Measurements from ENCODE around the gene MMP20. TPM values are rescaled to one million over a fixed set of nuclear protein-coding genes. Genes with fewer than 3 reads are reported as not detected.

The MMP20 gene
- polyA plus RNA-seq, 1 of the 3 experiments (the other 2 are of a cell fraction): not detected

DNA sequence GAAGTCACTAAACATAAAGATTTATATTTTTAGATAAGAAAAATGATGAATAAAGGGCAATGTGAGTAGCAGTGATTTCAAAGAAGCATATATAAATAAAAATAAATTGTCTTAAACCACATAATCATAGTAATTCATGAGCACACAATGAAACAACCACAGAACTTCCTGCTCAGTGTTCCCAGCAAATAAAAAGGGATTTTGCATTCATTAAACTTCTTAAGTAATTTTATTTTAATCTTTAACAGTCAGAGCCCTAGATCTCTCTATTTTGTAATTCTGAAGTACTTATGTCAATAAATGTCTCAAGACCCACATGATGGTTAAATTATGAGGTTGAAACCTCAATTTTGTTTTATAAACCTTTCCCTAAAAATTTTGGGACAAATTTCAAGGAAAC, 14.5 kb upstream of the MMP20 start:
- no peak for DNase-seq
- H3K27me3 ChIP-seq (ENCODE audit: insufficient read depth): no peaks in the 10 kb centered on the region
- ChIA-PET POLR2A (no interaction called here), CTCF (no interaction called here)
- peaks cover 0 to 6% of the 10 kb centered on the region in 2 experiments; a peak in 1 of 4 replicates for H3K4me1 ChIP-seq (ENCODE audit: control insufficient read depth in 1 of 2, insufficient read depth in 2 of 2, low read depth in 1 of 2, low read length in 1 of 2)
- no peaks in the 10 kb centered on the region for H3K79me2 ChIP-seq (ENCODE audit: insufficient read depth)
- H3K4me2 ChIP-seq: no peak overlapping the region
- H3K4me3 ChIP-seq (ENCODE audit: low read depth in 2 of 2, low read length in 1 of 2): no peak overlapping the region
- no peak overlapping the region for H3K27ac ChIP-seq (ENCODE audit: low read depth in 2 of 2, low read length in 1 of 2)
- H2AFZ ChIP-seq (ENCODE audit: low read depth): no peak overlapping the region
- no peaks in the 10 kb centered on the region for H4K20me1 ChIP-seq (ENCODE audit: insufficient read depth)
- H3K9me3 ChIP-seq: no peaks in the 10 kb centered on the region
- TF ChIP-seq MEF2A (IDR thresholded peaks at IDR 0.05; ENCODE audit: borderline replicate concordance, low read depth): no peak
- TF ChIP-seq YY1 (IDR thresholded peaks at IDR 0.05; ENCODE audit: low read depth): no peak
- no peak for TF ChIP-seq GABPA (IDR thresholded peaks at IDR 0.05; ENCODE audit: low read depth)
- TF ChIP-seq, protein P1, sequence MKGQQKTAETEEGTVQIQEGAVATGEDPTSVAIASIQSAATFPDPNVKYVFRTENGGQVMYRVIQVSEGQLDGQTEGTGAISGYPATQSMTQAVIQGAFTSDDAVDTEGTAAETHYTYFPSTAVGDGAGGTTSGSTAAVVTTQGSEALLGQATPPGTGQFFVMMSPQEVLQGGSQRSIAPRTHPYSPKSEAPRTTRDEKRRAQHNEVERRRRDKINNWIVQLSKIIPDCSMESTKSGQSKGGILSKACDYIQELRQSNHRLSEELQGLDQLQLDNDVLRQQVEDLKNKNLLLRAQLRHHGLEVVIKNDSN (IDR thresholded peaks at IDR 0.05; ENCODE audit: borderline replicate concordance, low read depth): no peak
- no peak for TF ChIP-seq EZH2phosphoT487 (IDR thresholded peaks at IDR 0.05; ENCODE audit: borderline replicate concordance, low read depth)
- no peak for TF ChIP-seq FOSL2 (IDR thresholded peaks at IDR 0.05; ENCODE audit: borderline replicate concordance, low read depth)
- TF ChIP-seq EP300 (IDR thresholded peaks at IDR 0.05; ENCODE audit: borderline replicate concordance in 1 of 2, low read depth in 1 of 2, low read length in 1 of 2): no peak
- no peaks in the 10 kb centered on the region for H3K9me2 ChIP-seq
- no peak overlapping the region for H3K9ac ChIP-seq
- no peaks in the 10 kb centered on the region for H3F3A ChIP-seq (replicated peaks; ENCODE audit: insufficient read depth)
- H3K36me3 ChIP-seq (replicated peaks in 1 of 2; ENCODE audit: control insufficient read depth in 1 of 2, insufficient read depth in 2 of 2, low read length in 1 of 2): no peaks in the 10 kb centered on the region

DNA sequence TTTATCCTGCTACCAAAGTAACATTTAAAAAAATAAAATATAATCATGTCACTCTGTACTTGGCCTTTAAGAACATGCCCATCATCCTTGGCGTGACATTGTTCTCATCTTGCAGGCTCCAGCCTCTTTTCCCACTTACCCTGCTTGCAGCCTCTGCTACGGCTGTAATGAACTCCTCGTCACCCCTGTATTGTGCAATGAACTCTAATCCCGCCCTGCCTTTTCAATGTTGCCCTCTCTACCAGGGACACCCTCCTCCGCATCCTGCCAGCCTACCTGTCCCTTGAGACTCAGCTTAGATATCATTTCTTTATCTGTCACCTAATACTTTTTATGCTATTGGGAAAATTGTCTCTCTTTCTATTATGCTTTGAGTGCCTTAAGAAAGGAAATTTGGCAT, 12.6 kb upstream of the MMP20 start:
- Histone ChIP-seq H3K27ac (ENCODE audit: low read depth in 2 of 2, low read length in 1 of 2) (no peak overlapping the region), H3K36me3 (replicated peaks in 1 of 2; ENCODE audit: control insufficient read depth in 1 of 2, insufficient read depth in 2 of 2, low read length in 1 of 2) (no peaks in the 10 kb centered on the region), H3K79me2 (ENCODE audit: insufficient read depth) (no peaks in the 10 kb centered on the region), H3K9me3 (no peaks in the 10 kb centered on the region), H3K27me3 (ENCODE audit: insufficient read depth) (no peaks in the 10 kb centered on the region), H3K9me2 (no peaks in the 10 kb centered on the region), H3K4me1 (ENCODE audit: control insufficient read depth in 1 of 2, insufficient read depth in 2 of 2, low read depth in 1 of 2, low read length in 1 of 2) (peaks cover 0 to 6% of the 10 kb centered on the region in 2 experiments; a peak in 1 of 4 replicates), H3K4me2 (no peak overlapping the region), H3K4me3 (ENCODE audit: low read depth in 2 of 2, low read length in 1 of 2) (no peak overlapping the region), H3K9ac (no peak overlapping the region), H4K20me1 (ENCODE audit: insufficient read depth) (no peaks in the 10 kb centered on the region), H2AFZ (ENCODE audit: low read depth) (0 out of 2 replicates have a peak overlapping the region, but pooled peaks have one; percentile 22), H3F3A (replicated peaks; ENCODE audit: insufficient read depth) (no peaks in the 10 kb centered on the region)
- DNase-seq: no peak
- TF ChIP-seq EZH2phosphoT487 (IDR thresholded peaks at IDR 0.05; ENCODE audit: borderline replicate concordance, low read depth): no peak
- TF ChIP-seq ELF1 (IDR thresholded peaks at IDR 0.05): no peak
- no peak for TF ChIP-seq JUND (IDR thresholded peaks at IDR 0.05)
- no peak for TF ChIP-seq RCOR1 (IDR thresholded peaks at IDR 0.05; ENCODE audit: low read length)
- TF ChIP-seq RAD21 (IDR thresholded peaks at IDR 0.05; ENCODE audit: low read length): no peak
- TF ChIP-seq SIN3A (IDR thresholded peaks at IDR 0.05; ENCODE audit: borderline replicate concordance, low read depth, low read length): no peak
- no peak for TF ChIP-seq NFIC (IDR thresholded peaks at IDR 0.05; ENCODE audit: borderline replicate concordance)
- TF ChIP-seq TCF12 (IDR thresholded peaks at IDR 0.05): no peak
- TF ChIP-seq, protein P2, sequence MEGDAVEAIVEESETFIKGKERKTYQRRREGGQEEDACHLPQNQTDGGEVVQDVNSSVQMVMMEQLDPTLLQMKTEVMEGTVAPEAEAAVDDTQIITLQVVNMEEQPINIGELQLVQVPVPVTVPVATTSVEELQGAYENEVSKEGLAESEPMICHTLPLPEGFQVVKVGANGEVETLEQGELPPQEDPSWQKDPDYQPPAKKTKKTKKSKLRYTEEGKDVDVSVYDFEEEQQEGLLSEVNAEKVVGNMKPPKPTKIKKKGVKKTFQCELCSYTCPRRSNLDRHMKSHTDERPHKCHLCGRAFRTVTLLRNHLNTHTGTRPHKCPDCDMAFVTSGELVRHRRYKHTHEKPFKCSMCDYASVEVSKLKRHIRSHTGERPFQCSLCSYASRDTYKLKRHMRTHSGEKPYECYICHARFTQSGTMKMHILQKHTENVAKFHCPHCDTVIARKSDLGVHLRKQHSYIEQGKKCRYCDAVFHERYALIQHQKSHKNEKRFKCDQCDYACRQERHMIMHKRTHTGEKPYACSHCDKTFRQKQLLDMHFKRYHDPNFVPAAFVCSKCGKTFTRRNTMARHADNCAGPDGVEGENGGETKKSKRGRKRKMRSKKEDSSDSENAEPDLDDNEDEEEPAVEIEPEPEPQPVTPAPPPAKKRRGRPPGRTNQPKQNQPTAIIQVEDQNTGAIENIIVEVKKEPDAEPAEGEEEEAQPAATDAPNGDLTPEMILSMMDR (IDR thresholded peaks at IDR 0.05): no peak
- no peak for TF ChIP-seq FOXJ3 (CRISPR knock-in tag; IDR thresholded peaks at IDR 0.05)
- WGBS (ENCODE audit: low lambda C conversion rate): 45% methylated on average over 5 of the region's 5 CpGs
- ChIA-PET CTCF (no interaction called here), POLR2A (no interaction called here)

Measured in SK-N-SH (cell line).